ENCODE measurements around the gene GPA33. TPM values are rescaled to one million over a fixed set of nuclear protein-coding genes. Genes with fewer than 3 reads are reported as not detected.

GPA33 gene
- total and polyA plus RNA-seq, 3 donors from 2014 or later, result 0.62 to 1.1 (median 0.63) TPM

DNA sequence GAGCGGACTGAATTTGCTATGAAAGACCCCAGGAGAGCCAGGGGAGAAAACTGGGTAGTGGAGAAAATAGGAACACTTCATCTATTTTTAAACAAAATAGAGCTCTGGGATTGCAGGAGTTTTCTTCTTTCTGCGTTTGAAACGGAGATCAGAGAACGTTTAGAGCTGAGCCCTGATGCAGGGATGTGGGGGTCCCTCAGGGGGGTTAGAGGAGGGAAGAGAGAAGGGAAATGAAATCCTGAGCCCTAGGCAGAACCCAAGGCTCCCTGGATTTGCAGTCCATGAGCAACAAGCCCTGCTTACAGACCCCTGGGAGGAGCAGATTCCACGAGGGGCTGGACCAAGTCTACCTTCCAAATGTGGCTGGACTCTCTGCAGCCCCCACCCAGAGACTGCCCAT, 25.5 kb upstream of the GPA33 start:
- no peak overlapping the region for H3K4me3 ChIP-seq
- TF ChIP-seq POLR2A (IDR thresholded peaks at IDR 0.05), result no peak
- TF ChIP-seq, protein P1, sequence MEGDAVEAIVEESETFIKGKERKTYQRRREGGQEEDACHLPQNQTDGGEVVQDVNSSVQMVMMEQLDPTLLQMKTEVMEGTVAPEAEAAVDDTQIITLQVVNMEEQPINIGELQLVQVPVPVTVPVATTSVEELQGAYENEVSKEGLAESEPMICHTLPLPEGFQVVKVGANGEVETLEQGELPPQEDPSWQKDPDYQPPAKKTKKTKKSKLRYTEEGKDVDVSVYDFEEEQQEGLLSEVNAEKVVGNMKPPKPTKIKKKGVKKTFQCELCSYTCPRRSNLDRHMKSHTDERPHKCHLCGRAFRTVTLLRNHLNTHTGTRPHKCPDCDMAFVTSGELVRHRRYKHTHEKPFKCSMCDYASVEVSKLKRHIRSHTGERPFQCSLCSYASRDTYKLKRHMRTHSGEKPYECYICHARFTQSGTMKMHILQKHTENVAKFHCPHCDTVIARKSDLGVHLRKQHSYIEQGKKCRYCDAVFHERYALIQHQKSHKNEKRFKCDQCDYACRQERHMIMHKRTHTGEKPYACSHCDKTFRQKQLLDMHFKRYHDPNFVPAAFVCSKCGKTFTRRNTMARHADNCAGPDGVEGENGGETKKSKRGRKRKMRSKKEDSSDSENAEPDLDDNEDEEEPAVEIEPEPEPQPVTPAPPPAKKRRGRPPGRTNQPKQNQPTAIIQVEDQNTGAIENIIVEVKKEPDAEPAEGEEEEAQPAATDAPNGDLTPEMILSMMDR (IDR thresholded peaks at IDR 0.05), result no peak
- no peaks in the 10 kb centered on the region for H3K36me3 ChIP-seq (ENCODE audit: low read depth, missing control alignments)
- intact Hi-C loops (cut with DNase I; ENCODE audit: low total_unique reads), result no loop called here
- no peaks in the 10 kb centered on the region for H3K9me3 ChIP-seq
- H3K4me1 ChIP-seq, result no peaks in the 10 kb centered on the region
- H3K27me3 ChIP-seq, result no peaks in the 10 kb centered on the region
- no peak for DNase-seq
- no peak overlapping the region for H3K27ac ChIP-seq
- WGBS, 2 donors, result 59 to 63% methylated on average over 5 of the region's 5 CpGs

DNA sequence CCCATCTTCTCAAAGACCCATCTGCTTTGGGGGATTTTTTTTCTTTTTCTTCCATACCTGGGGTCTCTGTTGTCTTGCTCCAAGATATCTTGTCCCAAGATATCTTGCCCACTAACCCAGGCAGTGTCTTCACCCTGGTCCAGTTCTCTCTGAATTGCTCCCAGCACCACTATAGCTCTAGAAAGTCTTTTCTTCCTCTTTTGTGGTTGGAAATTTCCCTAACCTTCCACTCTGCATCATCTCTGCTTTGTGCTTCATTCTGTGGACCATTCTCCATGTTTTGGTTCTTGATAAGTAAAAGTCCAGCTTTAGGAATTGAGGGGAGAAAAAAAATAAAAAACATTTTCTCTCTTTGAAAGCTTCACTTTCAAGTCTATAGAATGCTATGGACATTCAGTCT, 24.5 kb upstream of the GPA33 start:
- Histone ChIP-seq H3K4me3 (no peak overlapping the region), H3K9me3 (no peaks in the 10 kb centered on the region), H3K27ac (no peak overlapping the region), H3K36me3 (ENCODE audit: low read depth, missing control alignments) (no peaks in the 10 kb centered on the region), H3K27me3 (no peaks in the 10 kb centered on the region), H3K4me1 (no peaks in the 10 kb centered on the region)
- DNase-seq, result no peak
- intact Hi-C loops (cut with DNase I; ENCODE audit: low total_unique reads), result no loop called here
- TF ChIP-seq POLR2A (IDR thresholded peaks at IDR 0.05), result no peak
- TF ChIP-seq, protein P1 (IDR thresholded peaks at IDR 0.05), result no peak

DNA sequence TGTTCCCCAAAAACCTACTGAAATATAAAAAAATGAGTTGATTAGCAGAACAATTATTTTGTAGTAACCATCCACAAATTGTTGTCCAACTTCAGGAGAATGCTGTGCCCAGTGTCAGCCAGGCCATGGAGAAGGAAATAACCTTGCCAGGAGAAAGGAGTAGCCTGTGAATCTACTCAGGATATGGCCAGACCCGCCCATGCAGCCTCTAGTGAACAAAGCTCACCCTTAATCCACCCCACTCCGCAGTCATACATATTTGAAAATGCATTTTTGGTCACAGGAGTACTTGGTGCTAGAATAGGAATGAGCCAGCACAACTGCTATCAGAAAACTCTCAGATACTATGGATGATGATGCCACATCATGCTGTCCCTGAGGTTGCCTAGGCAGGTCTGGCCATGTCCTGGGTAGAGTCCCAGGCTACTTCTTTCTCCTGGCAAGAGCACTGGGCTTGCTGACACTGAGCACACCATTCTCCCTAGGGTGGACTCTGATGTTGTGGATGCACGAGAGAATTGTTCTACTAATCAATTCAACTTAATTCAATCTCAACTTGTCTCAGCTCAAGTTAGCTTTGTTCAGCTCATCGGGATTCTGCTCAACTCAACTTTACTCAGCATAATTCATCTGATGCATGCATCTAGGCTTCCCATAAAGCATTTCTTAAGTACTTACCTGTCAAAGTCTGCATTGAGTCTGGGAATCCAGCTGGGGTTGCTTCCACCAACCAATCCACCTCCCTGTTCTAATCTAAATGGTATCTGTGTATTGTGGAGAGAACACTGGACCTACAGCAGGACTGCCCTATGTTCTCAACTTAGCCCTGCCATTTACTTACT, 21.9 kb upstream of the GPA33 start:
- Histone ChIP-seq H3K27ac (no peak overlapping the region), H3K9me3 (no peaks in the 10 kb centered on the region), H3K4me3 (no peak overlapping the region), H3K36me3 (ENCODE audit: low read depth, missing control alignments) (no peaks in the 10 kb centered on the region), H3K4me1 (no peaks in the 10 kb centered on the region), H3K27me3 (no peaks in the 10 kb centered on the region)
- intact Hi-C loops (cut with DNase I; ENCODE audit: low total_unique reads), result no loop called here
- WGBS, 2 donors, result 85 to 87% methylated on average over 4 of the region's 4 CpGs
- TF ChIP-seq POLR2A (IDR thresholded peaks at IDR 0.05), result no peak
- TF ChIP-seq, protein P1 (IDR thresholded peaks at IDR 0.05), result no peak
- DNase-seq, result no peak

DNA sequence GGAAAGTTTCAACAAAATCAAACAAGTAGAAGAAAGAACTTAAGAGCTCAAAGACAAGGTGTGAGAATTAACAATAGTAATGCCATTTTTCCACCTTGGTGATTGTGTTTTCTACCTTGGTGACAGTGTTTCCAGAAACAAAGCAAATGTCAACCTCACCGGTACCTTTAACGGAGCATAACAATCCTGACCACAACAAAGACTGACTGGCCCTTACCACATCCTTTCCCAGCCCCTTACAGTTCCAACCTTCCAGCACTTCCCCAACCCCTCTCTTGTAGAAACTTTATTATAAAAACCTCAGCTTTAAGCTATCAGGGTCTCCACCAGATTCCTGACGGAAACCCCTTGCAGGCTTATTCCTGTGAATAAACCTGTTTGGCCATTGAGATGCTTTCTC, 20.4 kb upstream of the GPA33 start:
- TF ChIP-seq POLR2A (IDR thresholded peaks at IDR 0.05), result no peak
- TF ChIP-seq, protein P1 (IDR thresholded peaks at IDR 0.05), result no peak
- Histone ChIP-seq H3K4me1 (no peaks in the 10 kb centered on the region), H3K36me3 (ENCODE audit: low read depth, missing control alignments) (no peaks in the 10 kb centered on the region), H3K9me3 (no peaks in the 10 kb centered on the region), H3K27me3 (no peaks in the 10 kb centered on the region), H3K4me3 (no peak overlapping the region), H3K27ac (no peak overlapping the region)
- WGBS, 2 donors, result 86 to 89% methylated on average over 3 of the region's 3 CpGs
- DNase-seq, result no peak
- intact Hi-C loops (cut with DNase I; ENCODE audit: low total_unique reads), result no loop called here

DNA sequence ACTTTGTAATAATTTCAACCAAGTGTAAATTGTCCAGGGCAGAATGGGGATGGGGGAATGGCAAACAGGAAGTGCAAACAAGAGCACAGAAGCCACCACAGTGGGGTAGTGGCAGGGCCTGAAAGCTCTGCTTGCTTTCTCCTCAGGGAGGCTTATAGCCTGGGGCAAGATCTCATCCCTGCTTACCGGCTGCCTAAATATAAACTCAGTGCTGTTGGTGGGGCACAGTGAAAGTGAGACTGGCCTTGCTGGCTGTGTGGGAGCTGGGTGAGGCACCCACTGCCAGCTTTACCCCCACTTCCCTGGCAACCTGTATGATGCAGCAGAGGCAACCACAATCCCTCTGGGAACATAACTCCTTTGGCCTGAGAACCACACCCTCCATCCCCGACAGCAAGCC, 18.9 kb upstream of the GPA33 start:
- intact Hi-C loops (cut with DNase I; ENCODE audit: low total_unique reads), result no loop called here
- Histone ChIP-seq H3K36me3 (ENCODE audit: low read depth, missing control alignments) (no peaks in the 10 kb centered on the region), H3K27ac (no peak overlapping the region), H3K9me3 (no peaks in the 10 kb centered on the region), H3K4me1 (no peaks in the 10 kb centered on the region), H3K27me3 (no peaks in the 10 kb centered on the region), H3K4me3 (no peak overlapping the region)
- no peak for DNase-seq
- 84 to 94% methylated on average over 2 of the region's 2 CpGs for WGBS, 2 donors
- TF ChIP-seq, protein P1 (IDR thresholded peaks at IDR 0.05), result no peak
- TF ChIP-seq POLR2A (IDR thresholded peaks at IDR 0.05), result no peak

Measured in testis (tissue), 3 donors.